Suppressor macrophage (primary cell): ENCODE results near the gene LAMB2.

Source experiments
- DNase-seq, 4 experiments: peaks; one replicate each; pipeline ENCODE4 v3.0.0-alpha.2; 2020 to 2022

LAMB2 gene

DNA sequence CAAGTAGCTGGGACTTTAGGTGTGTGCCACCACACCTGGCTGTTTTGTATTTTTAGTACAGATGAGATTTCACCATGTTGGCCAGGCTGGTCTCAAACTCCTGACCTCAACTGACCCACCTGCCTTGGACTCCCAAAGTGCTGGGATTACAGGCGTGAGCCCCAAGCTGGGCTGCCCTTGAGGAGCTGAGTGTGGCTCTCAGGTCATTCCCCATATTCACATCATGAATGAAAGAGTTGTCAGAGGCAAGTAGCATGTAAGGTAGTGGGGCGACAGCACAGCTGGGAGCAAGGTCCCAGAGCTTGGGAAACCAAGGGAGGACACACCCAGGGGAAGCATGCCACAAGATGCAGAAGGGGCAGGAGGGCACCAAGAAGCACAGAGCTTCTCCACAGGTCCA lies 28.3 kb upstream of the LAMB2 start:
- no peak for DNase-seq

DNA sequence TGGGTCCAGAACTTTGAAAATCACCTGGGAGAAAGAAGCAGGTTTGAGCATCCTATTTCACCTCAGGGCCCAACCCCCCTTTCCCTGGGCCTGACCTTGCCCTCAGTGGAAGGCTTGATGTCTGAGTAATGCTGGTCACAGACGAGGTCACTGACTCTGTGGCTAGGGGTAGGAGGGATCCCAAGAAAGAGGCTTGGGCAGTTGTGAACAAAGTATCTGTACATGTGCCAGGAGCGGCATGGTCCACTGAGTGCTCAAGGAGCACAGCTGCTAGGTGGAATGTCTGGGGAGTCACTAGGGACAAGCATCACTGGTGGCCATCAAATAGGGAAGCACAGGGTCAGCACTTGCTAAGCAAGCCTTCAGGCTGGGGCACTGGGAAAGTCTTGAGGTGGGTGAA lies 25.9 kb upstream of the LAMB2 start:
- DNase-seq = no peak

DNA sequence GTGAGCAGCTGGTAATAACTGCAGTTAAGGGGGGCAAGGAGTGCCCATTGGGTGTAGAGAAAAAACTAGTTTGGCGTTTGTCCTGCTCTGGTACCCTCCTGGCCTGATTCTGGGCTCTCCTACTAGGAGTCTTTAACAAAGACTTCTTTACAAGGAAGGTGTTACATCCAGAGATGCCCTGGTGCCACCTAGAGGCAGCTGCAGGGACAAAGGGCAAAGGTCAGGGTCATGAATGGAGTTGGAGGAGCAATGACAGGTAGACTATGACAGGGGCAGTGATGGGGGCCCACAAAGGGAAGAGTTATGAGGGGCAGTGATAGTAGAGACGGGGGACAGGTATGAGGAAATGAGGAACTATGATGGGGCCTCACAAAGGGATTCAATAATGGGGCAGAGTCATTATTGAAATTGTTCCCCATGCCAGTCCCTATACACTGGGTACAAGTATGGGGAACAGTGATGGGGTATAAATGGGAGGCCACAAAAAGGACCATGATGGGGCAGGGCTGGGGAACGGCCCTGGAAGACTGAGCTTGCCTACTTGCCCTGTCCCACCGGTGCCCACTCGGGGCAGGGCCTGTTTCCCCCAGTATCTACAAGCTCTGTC lies 25.4 kb upstream of the LAMB2 start:
- DNase-seq = peak; percentile 41 to 68 (median 54)

DNA sequence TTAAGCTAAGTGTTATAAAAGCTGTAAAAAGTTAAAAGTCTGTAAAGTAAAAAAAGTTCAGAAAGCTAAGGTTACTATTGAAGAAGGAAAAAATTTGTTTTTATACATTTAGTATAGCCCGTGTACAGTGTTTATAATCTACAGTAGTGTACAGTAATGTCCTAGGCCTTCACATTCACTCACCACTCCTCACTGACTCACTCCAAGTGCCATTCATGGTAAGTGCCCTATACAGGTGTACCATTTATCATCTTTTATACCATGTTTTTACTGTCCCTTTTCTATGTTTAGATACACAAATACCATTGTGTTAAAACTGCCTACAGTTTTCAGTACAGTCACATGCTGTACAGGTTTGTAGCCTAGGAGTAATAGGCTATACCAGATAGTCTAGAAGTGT lies 24.4 kb upstream of the LAMB2 start:
- DNase-seq = no peak

DNA sequence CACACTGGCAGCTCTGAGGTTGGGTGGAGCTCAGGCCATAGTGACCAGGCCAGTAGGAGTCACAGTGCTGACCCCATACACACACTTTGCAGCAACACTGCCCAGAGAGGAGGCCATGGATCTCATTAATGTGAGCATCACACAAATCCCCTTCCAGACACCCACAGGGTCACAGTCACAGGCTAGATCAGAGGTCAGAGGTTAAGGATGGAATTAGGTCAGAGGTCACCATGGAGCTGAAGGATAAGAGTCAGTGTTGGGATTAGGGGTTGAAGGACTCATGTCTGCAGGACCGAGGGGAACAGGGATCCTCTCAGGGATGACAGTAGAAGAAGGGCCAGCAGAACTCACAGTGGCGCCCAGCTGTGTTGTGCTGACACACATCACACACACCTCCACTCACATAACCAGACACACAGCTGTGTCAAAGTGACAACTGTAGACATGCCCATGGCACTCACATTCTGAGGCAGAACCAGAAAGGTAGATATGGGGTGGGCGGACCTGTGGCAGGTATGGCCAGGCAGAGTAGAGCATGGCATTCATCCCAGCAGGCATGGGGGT lies 20.6 kb upstream of the LAMB2 start:
- DNase-seq = no peak

DNA sequence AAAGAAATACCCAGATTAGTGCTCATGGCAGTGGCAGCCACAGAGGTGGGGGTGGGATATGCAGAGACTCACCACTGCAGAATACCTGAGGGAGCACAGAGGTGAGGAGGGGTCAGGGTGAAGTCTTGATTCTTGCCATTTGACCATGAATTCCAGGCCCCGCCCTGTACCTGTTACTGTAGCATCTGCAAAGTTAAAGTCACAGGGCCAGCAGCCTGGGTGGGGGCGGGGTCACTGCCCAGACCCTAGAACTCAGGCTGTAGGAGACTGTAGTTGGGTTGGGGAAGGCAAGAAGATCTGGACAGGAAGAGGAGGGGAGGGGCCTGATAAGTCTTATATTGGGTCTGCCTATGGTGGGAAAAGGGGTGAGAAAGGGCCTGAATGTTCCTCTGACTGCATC lies 18.8 kb upstream of the LAMB2 start:
- no peak for DNase-seq

DNA sequence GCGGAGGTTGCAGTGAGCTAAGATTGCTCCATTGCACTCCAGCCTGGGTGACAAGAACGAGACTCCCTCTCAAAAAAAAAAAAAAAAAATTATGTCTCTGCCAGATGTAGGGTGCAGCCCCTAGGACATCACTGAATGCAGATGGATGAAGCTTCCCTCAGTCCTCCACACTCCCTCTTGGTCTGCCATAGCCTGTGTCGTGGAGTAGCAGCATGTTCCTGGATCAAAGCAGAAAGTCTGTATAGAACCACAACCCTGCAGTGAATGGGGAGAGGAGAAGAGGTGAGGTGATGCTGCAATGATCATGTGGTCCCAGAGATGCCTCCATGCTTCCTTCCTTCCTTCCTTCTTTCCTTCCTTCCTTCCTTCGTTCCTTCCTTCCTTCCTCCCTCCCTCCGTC lies 15.3 kb upstream of the LAMB2 start:
- DNase-seq = no peak

DNA sequence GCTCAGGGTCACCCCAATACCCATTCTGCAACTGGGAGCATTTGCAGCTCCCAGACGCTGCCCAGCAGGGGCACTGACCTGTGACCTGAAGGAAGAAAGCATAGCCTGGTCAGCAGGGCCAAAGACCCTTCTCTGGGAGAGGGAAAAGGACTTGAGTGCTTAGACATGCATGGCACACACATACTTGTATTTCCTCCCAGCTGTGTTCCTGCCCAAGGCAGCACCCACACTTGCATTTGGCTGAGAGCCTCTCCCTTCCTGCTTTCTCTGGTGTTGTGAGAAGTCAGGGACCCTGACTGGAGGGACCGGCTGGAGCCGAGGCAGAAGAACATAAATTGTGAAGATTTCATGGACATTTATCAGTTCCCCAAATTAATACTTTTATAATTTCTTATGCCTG lies 7.2 kb upstream of the LAMB2 start:
- no peak for DNase-seq

DNA sequence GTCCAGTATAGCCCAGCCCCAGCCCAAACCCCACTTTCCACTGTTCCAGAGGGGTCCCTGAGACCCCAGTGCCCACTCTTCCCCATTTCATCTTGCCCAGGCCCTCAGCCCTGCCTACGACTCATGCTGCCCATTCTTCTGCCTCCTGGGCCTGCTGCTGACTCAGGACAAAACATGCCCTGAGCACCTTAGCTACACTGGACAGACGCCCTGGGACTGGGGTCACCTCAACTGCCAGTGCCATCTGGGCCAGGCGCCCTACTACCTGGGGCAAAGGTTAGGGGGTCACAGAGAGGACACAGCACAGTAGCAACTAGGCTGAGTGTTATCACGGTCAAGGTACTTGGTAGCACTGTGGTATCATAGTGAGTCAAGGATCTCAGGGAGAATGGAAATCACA lies 2.6 kb upstream of the LAMB2 start:
- DNase-seq = no peak

DNA sequence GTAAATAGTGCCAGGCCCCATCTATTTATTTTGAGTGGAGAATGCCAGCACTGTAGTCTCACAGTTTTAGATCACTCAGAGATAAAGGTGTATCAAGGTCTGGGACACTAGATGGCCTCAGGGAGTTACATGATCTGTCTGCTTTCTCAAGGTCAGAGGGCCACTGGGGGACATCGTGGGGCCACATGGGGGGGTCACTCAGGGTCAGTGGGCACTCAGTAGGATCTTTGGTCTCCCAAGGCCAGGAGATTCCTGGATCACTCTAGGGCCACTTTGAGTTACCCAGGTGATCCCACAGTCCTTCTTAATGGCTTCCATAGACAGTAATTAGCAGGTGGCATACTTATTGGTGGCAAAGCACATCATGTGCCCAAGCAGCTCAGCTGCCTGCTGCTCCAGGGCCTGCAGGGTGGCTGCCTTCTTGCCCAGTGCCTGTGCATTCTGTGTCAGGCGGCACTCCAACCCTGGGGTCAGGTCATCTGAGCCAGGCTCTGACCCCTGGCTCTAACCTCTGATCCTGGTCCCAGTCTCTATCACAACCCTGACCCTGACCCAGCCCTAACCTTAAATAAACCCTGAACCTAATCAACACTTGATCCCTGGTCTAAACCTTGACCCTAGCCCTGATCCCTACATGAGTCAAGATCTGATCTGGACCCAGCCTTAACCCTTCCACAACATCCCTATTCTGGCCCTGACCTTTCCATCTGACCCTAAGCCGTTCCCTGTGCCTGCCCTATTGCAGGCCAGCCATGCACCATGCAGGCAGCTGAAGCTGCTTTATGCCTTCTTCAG lies 1.8 kb upstream of the LAMB2 start:
- no peak for DNase-seq

DNA sequence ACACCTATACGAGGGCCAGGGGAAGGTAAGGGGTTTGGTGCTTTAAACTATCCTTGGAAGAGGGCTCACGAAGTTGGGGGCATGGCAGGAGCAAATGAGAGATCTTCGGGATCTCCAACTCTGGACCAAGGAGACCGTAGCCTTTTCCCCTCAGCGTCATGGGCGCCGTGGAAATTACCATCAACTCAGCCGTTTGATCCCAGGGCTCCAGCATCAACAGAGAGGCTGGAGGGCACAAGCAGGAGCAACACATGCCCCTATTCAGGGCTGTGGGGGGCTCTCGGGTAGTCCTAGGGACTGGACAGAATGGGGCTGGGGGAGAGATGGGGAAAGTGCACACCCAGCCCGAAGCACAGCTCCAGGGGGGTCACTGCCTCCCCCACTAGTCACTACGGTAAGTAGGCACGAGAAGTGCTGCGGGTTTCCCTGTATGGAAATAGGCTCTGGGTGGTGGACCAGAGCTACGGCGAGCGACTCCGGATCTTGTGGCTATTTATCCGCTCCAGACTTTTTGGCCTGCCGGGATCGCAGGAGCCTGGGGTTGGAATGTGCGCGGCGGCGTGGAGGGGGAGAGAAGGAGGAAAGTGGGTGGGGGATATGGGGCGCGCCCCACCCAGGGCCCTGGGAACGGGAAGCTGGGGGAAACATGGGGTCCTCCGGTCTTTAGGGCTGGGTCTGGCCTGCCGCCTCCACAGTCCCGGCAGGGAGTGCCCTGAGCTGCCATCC lies 539 bp upstream of the LAMB2 start:
- DNase-seq = peak; percentile 69 to 80 (median 78)

DNA sequence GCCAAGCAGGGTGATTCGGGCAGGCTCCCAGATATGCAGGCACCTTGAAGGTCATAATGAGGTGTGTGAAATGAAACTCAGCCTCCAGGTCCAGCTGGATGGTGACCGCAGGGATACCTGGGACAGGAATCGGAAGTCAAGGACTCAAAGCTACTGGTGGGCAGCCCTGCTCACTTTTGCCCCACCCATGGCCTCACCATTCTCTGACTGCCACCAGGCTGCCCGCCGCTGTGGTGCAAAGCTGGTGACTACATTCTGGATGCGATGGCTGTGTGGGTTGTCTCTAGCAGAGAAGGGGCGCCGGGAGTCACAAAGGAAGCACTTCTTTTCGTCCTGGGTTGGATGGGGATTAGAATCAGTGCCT lies 795 bp downstream of the LAMB2 start:
- DNase-seq = no peak

DNA sequence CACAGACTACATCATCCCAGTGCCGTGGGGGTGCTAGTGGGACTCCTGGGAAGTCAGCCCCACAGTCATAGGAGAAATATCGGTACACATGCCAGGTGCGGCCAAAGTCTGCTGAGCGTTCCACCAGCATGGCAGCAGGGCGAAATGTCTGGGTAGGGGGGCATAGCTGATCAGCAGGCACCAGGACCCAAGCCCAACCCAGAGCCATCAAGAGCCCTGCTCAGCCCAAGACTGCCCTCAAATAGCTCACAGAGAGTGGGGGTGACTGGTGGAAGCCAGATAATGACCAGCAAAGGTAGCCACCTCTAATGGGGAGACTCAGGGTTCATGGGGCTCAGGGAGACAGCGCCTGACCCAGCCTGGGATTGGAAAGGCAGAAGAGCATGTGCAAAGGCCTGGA lies 1.3 kb downstream of the LAMB2 start:
- no peak for DNase-seq

DNA sequence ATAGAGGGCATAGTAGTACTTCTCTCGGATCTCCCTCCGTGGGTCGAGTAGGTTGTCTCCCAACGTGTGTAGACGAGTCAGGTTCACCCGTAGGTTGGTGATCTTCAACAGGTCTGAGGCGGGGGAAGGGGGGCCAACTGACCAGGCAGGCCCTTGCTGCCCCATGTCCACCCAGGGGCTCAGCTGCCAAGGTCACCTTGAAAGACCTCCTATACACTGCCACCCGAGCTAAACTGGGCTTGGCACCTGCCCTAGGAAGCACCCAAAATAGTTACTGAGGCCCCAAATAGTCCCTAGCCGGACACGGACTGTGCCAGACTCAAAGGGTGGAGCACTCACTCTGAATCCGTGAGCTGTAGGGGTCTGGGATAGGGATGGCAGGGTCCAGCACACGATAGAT lies 1.8 kb downstream of the LAMB2 start:
- no peak for DNase-seq

DNA sequence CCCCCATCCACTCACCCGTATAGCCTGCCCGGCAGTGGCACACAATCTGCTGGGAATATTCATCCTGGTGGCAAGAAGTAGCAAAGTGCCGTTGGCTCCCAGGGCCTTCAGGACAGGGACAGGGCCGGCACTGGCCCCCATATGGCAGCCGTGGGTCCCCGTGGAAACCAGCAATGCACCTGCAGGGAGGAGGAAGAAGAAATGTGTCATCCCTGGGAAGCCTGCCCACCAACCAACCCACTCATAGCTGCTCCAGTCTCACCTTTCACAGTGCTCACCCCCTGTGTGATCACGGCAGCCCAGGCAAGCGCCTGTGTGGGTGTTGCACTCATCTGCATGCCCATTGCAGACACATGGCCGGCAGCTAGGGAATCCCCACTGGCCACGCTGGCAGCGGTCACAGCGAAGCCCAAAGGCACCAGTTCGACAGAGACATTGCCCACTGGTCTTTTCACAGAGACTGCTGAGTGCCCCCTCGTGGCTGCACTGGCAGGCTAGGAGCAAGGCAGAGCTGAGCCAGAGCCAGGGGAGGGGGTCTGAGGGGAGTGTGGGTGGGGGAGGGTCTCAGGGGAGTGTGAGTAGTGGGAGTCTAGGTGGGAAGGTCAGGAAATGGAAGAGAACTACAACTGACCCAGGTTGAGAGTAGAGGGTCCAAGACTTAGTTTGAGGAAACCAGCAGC lies 7.7 kb downstream of the LAMB2 start:
- DNase-seq = no peak

DNA sequence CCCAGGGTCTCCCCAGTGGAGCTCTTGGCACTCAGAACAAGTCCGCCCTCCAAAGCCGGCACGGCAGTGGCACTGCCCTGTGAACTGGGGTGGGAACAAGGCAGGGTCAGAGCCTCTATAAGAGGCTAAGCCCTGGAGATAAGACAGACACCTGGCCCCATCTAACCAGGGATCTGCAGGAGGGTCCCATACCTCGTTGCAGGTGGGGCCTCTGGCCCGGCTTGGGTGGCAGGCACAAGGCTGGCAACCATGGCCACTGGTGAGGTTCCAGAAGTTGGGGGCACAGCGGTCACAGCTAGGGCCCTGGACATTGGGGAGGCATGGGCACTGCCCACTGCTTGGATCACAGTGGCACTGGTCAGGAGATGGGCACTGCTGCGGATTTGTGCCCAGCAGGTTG lies 8.6 kb downstream of the LAMB2 start:
- DNase-seq = no peak

DNA sequence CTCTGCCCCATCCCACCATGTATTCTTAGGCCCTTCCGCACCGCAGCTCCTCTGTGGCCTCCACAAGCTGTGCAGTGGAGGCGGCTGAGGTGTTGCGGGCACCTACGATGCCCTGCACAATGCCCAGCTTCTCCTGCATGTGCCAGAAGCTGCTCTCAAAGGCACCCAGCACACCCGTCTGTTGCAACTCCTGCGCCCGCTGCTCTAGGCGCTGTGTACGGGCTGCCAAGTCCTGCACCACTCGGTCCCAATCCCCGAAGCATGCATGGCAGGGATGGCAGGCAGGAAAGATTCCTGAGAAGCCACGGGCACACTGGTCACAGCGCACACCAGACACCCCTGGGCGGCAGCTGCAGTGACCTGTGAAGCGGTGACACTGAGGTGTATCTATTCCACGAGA lies 9.2 kb downstream of the LAMB2 start:
- DNase-seq = no peak

DNA sequence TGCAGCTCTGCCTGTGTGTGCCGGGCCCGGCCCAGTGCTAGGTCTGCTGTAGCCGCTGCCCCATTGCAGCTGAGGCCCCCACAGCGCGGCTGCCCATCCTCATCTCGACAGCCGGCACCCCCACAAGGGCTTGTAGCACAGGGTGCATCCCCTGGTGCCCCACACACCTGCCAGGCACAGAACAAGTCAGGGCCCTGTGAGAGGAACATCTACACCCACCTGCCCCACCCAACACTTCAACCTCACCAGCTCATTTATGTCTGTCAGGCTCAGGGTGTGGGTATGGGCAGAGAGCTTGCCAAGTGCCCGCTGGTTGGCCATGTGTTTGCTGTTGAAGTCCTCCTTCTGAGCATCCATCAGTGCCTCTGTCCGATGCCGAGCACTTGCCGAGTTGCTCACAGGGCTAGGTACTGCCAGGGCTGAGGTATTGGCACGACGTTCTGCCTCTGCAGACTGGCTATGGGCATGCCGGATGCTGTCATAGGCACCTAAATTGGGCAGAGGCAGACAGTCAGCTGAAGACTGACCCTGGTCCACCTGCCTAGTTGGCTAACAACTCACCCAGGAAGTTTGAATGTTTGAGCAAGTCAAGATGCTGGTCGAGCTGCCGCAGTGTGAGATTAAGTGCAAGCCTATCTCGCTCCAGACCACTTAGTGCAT lies 9.8 kb downstream of the LAMB2 start:
- no peak for DNase-seq

DNA sequence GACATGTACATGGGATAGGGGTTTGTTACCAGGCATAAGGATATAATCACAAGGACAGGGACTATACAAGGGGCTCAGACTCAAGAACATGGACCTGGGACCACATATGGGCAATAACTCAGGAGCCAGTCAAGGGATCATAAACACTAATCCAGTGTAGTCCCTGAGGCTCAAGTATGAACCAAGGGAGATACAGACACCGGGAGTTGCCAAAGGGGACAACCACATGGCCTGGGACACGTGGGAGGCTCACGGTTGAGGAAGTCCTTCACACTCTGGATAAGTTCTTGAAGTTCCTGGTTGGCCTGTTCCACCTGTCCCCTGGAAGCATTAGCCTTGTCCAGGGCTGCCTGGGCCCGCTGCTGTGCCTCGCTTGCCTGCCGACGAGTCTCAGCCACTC lies 10.4 kb downstream of the LAMB2 start:
- DNase-seq = peak; percentile 24 to 65 (median 48)

DNA sequence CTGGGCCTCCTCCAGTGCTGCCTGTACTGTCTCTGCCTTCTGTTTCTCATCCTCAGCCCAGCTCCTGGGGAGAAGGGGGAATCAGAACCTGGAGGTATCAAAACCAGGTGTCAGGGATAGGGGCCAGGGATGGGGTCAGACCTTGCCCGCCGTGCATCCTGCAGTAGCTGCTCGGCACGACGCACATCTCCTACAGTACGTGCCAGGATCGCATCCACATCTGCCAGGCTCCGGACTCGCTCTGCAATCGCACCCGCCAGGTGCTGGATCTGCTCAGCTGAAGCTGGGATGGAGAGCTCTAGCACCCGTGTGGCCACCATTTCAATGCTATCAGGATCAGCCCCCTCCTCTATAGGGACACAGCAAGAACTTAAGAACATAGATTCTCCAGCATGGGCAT lies 10.8 kb downstream of the LAMB2 start:
- DNase-seq = no peak

DNA sequence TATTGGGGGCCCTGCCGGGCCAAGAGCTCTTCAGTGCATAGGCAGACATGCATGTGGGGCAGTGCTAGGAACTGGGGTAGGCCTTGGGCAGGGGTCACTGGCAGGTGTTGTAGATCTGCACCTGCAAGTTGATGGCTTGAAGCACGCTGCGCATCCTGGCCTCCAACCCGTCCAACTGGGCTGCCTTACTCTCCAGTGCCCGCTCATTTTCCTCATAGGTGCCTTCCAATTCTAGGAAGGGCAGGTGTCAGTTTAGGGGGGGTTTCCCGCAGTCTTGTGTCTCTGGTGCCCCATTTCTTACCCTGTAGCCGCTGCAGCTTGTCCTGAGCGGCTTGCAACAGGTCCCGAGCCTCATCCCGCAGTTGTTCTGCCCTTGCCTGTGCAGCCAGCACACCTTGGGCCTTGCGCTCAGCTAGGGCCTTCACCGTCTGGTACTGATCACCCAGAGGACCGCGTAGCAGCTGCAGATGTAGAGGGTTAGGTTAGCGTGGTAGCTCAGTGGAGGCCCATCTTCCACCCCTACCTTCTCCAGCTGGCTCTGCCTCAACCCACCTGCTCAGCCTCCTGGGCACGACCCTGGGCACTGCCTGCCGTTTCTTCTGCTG lies 11.6 kb downstream of the LAMB2 start:
- DNase-seq = no peak
